ENCODE measurements around the gene SRBD1.

DNA sequence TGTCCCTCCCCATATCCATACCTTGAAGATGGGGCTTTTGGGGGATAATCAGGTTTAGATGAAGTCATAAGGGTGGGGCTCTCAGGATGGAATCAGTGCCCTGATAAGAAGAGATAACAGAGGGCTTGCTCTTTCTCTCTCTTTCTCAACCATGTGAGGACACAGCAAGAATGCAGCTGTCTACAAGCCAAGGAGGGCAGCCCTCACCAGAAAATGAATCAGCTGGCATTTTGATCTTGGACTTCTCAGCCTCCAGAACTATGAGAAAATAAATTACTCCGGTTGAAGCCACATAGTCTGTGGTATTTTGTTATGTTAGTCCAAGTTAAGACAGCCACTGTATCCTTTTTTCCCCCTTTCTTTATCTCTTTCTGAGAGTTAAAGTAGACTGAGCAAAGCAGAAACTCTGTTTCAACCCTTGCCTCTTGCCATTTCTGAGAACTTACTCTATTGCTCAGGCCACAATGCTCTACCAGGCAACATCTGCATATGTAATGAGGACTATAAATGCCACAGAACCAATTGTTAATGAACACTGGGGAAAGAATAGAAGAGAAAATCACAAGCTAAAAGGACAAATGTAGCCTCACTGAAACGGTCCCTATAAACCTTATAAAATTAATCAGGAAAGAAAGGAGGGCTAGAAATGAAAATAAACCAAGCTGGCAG lies 56.9 kb downstream of the SRBD1 start:
- TF ChIP-seq, protein P1, sequence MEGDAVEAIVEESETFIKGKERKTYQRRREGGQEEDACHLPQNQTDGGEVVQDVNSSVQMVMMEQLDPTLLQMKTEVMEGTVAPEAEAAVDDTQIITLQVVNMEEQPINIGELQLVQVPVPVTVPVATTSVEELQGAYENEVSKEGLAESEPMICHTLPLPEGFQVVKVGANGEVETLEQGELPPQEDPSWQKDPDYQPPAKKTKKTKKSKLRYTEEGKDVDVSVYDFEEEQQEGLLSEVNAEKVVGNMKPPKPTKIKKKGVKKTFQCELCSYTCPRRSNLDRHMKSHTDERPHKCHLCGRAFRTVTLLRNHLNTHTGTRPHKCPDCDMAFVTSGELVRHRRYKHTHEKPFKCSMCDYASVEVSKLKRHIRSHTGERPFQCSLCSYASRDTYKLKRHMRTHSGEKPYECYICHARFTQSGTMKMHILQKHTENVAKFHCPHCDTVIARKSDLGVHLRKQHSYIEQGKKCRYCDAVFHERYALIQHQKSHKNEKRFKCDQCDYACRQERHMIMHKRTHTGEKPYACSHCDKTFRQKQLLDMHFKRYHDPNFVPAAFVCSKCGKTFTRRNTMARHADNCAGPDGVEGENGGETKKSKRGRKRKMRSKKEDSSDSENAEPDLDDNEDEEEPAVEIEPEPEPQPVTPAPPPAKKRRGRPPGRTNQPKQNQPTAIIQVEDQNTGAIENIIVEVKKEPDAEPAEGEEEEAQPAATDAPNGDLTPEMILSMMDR (IDR thresholded peaks at IDR 0.05), result no peak
- TF ChIP-seq POLR2AphosphoS5 (IDR thresholded peaks at IDR 0.05) (no peak), POLR2A (IDR thresholded peaks at IDR 0.05) (no peak)

Measured in breast epithelium (tissue), 3 donors.